Tibial nerve (tissue), 3 donors: ENCODE results near the gene ZNF649.

Experiments
- POLR2A ChIP-seq, 2 donors: fragments of 450-650 bp; IDR thresholded peaks; one replicate each; pipeline ENCODE4 v1.6.1; 2017; ENCODE audit warnings: antibody characterized with exemption in 2 of 2, mild to moderate bottlenecking in 2 of 2, moderate library complexity in 2 of 2
- TF ChIP-seq, protein P1 (sequence below), 5 experiments: fragments of 200-600 bp in 3 of 5; fragments of 450-650 bp in 2 of 5; sonication (generic) in 3 of 5; IDR thresholded peaks; one replicate each; pipeline ENCODE4 v1.5.1; 2016 to 2019; ENCODE audit warnings: antibody characterized with exemption in 5 of 5, mild to moderate bottlenecking in 3 of 5, moderate library complexity in 2 of 5

DNA sequence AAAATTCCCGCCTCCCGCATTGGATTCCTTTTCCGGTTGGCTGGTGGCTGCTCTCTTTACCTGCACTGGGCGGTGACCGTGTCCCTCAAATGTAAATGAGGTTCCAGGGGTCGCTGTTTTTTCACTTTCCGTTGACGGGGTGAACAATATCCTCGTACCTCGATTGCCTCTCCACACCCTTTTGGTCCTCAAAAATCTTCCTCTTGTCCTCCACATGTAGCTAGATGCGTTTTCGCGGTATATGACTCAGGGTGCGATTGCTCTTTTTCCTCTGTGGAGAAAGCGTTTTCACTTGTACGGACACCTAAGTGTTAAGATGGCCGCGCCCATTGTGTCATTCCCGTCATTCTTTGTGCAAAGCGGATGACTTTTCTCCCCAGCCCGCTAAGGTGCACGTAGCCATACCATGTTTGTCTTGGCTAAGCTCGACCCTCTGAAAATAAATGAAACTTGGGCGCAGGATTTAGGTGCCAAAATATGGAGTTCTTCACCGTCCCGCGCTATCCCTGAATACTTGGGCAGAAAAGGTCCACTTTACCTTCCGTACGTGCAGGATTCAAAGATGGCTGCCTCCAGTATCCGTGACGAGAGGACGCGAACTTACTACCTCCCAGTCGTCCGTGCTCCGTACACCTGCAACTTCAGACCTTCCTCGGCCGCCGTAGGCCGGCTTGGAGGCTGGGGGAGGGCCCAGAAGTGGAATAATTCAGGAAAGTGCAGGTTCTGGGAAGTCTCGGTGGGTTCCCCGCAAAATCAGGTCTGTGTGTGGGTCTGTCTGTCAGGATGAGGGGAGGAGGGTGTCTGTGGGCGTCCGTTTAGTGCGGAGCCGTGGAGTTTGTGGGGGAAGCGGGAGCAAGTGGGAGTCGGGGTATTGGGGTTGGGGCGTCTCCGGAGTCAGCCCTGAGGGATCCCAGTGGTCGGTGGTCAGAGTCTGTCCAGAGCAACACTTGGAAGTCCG lies 22.2 kb upstream of the ZNF649 start, which contains the start of gene ZNF613:
- TF ChIP-seq, protein P1, sequence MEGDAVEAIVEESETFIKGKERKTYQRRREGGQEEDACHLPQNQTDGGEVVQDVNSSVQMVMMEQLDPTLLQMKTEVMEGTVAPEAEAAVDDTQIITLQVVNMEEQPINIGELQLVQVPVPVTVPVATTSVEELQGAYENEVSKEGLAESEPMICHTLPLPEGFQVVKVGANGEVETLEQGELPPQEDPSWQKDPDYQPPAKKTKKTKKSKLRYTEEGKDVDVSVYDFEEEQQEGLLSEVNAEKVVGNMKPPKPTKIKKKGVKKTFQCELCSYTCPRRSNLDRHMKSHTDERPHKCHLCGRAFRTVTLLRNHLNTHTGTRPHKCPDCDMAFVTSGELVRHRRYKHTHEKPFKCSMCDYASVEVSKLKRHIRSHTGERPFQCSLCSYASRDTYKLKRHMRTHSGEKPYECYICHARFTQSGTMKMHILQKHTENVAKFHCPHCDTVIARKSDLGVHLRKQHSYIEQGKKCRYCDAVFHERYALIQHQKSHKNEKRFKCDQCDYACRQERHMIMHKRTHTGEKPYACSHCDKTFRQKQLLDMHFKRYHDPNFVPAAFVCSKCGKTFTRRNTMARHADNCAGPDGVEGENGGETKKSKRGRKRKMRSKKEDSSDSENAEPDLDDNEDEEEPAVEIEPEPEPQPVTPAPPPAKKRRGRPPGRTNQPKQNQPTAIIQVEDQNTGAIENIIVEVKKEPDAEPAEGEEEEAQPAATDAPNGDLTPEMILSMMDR (IDR thresholded peaks at IDR 0.05) = no peak
- TF ChIP-seq POLR2A (IDR thresholded peaks at IDR 0.05) = no peak
